ENCODE measurements around the gene KRT81. TPM values are rescaled to one million over a fixed set of nuclear protein-coding genes. Genes with fewer than 3 reads are reported as not detected.

KRT81 gene
- polyA plus RNA-seq, 1 donor from 2014 or later = not detected

GRCh38 chr12:52261208-52261484 is 30.2 kb downstream of the KRT81 start:
- H3K36me3 ChIP-seq (ENCODE audit: insufficient read depth, low read length) = no peaks in the 10 kb centered on the region
- H3K9me2 ChIP-seq (ENCODE audit: insufficient read depth, low read length) = no peaks in the 10 kb centered on the region
- peaks cover 26% of the 10 kb centered on the region for H3K27me3 ChIP-seq (ENCODE audit: insufficient read depth, low read depth, low read length)
- H3F3A ChIP-seq (ENCODE audit: insufficient read depth, low read length, poor library complexity, severe bottlenecking) = no peaks in the 10 kb centered on the region
- no peak for TF ChIP-seq EZH2 (IDR thresholded peaks at IDR 0.05; ENCODE audit: borderline replicate concordance, insufficient read depth, low read length, poor library complexity, severe bottlenecking)
- no peak for TF ChIP-seq SMC3 (conservative IDR thresholded peaks at IDR 0.05; ENCODE audit: poor library complexity)
- TF ChIP-seq POLR2AphosphoS5 (IDR thresholded peaks at IDR 0.05) = no peak
- no peak for TF ChIP-seq RAD21 (conservative IDR thresholded peaks at IDR 0.05)
- no peak for TF ChIP-seq CTCF (IDR thresholded peaks at IDR 0.05; ENCODE audit: poor library complexity, severe bottlenecking)
- no peak for TF ChIP-seq REST (IDR thresholded peaks at IDR 0.05; ENCODE audit: borderline replicate concordance)
- no peak for TF ChIP-seq MXI1 (conservative IDR thresholded peaks at IDR 0.05; ENCODE audit: poor library complexity, severe bottlenecking)
- no peak for TF ChIP-seq EP300 (conservative IDR thresholded peaks at IDR 0.05; ENCODE audit: poor library complexity, severe bottlenecking)
- no peak for TF ChIP-seq TAF1 (IDR thresholded peaks at IDR 0.05; ENCODE audit: low read depth)
- no peak overlapping the region for H3K9ac ChIP-seq (ENCODE audit: low read length)
- H2AFZ ChIP-seq (ENCODE audit: low read depth, low read length) = no peak overlapping the region
- H3K27ac ChIP-seq (ENCODE audit: low read length) = no peak overlapping the region
- H3K4me2 ChIP-seq (ENCODE audit: low read length) = no peak overlapping the region
- no peaks in the 10 kb centered on the region for H3K9me3 ChIP-seq (ENCODE audit: low read length)
- H3K79me2 ChIP-seq (replicated peaks; ENCODE audit: insufficient read depth, low read length) = no peaks in the 10 kb centered on the region
- no peak overlapping the region for H3K4me3 ChIP-seq (ENCODE audit: low read length)
- no peaks in the 10 kb centered on the region for H4K20me1 ChIP-seq (ENCODE audit: insufficient read depth)

GRCh38 chr12:52260361-52261207 is 30.8 kb downstream of the KRT81 start:
- H3K4me2 ChIP-seq (ENCODE audit: low read length) = no peak overlapping the region
- H3K27ac ChIP-seq (ENCODE audit: low read length) = no peak overlapping the region
- no peaks in the 10 kb centered on the region for H3K36me3 ChIP-seq (ENCODE audit: insufficient read depth, low read length)
- H3K9me2 ChIP-seq (ENCODE audit: insufficient read depth, low read length) = no peaks in the 10 kb centered on the region
- peaks cover 26% of the 10 kb centered on the region for H3K27me3 ChIP-seq (ENCODE audit: insufficient read depth, low read depth, low read length)
- H3K4me3 ChIP-seq (ENCODE audit: low read length) = no peak overlapping the region
- H3K79me2 ChIP-seq (replicated peaks; ENCODE audit: insufficient read depth, low read length) = no peaks in the 10 kb centered on the region
- H3K9me3 ChIP-seq (ENCODE audit: low read length) = no peaks in the 10 kb centered on the region
- H4K20me1 ChIP-seq (ENCODE audit: insufficient read depth) = no peaks in the 10 kb centered on the region
- no peak overlapping the region for H2AFZ ChIP-seq (ENCODE audit: low read depth, low read length)
- H3K9ac ChIP-seq (ENCODE audit: low read length) = no peak overlapping the region
- TF ChIP-seq CTCF (IDR thresholded peaks at IDR 0.05; ENCODE audit: poor library complexity, severe bottlenecking) = no peak
- TF ChIP-seq SMC3 (conservative IDR thresholded peaks at IDR 0.05; ENCODE audit: poor library complexity) = no peak
- no peak for TF ChIP-seq RAD21 (conservative IDR thresholded peaks at IDR 0.05)
- no peak for TF ChIP-seq TAF1 (IDR thresholded peaks at IDR 0.05; ENCODE audit: low read depth)
- no peak for TF ChIP-seq REST (IDR thresholded peaks at IDR 0.05; ENCODE audit: borderline replicate concordance)
- TF ChIP-seq EZH2 (IDR thresholded peaks at IDR 0.05; ENCODE audit: borderline replicate concordance, insufficient read depth, low read length, poor library complexity, severe bottlenecking) = no peak
- no peak for TF ChIP-seq MXI1 (conservative IDR thresholded peaks at IDR 0.05; ENCODE audit: poor library complexity, severe bottlenecking)
- H3F3A ChIP-seq (ENCODE audit: insufficient read depth, low read length, poor library complexity, severe bottlenecking) = no peaks in the 10 kb centered on the region
